K562 (cell line): ENCODE data around the gene SBDS.
"Not testable (repeated sequence)": the region's sequence is repeated elsewhere in the genome, so short reads cannot be mapped to it uniquely, and the experiment has no call there.

Experiments used
- CBX1 ChIP-seq: sonication (generic); IDR thresholded peaks from 2 replicates; pipeline ENCODE4 v1.6.1; 2016; ENCODE audit warnings: antibody characterized with exemption, low read depth, mild to moderate bottlenecking
- DIDO1 ChIP-seq: fragments of 450-650 bp; IDR thresholded peaks from 2 replicates; pipeline ENCODE4 v1.6.1; 2016; ENCODE audit warnings: low read depth, missing biosample characterization, missing genetic modification characterization
- KLF1 ChIP-seq: fragments of 450-650 bp; IDR thresholded peaks from 2 replicates; pipeline ENCODE4 v1.6.1; 2016; ENCODE audit warnings: missing genetic modification characterization, missing compliant biosample characterization
- NEUROD1 ChIP-seq: fragments of 150-350 bp; IDR thresholded peaks from 2 replicates; pipeline ENCODE4 v1.6.1; 2014; ENCODE audit warnings: borderline replicate concordance, low read length, low read depth; ENCODE audit not compliant: partially characterized antibody
- SMARCA4 ChIP-seq: fragments of 450-650 bp; IDR thresholded peaks from 2 replicates; pipeline ENCODE4 v1.6.1; 2016
- TEAD4 ChIP-seq, 2 experiments: sonication (generic) in 1 of 2; formaldehyde crosslinking in 1 of 2; IDR thresholded peaks; 2 replicates each; pipeline versions ENCODE4 v1.6.1 to v1.8.0; 2012 to 2022; ENCODE audit warnings: borderline replicate concordance in 1 of 2, inconsistent platforms in 1 of 2, low read length in 1 of 2, mild to moderate bottlenecking in 1 of 2, missing genetic modification reagents in 1 of 2
- TF ChIP-seq, protein P1 (sequence below): sonication (generic); formaldehyde crosslinking; IDR thresholded peaks from 2 replicates; pipeline ENCODE4 v1.5.0; 2020; ENCODE audit warnings: missing genetic modification reagents
- TF ChIP-seq, protein P2 (sequence below), 3 experiments: IDR thresholded peaks in 2 of 3; conservative IDR thresholded peaks in 1 of 3; 2 replicates each; pipeline ENCODE4 v1.5.1; 2011 to 2012; ENCODE audit warnings: low read length in 3 of 3, mild to moderate bottlenecking in 3 of 3, control low read depth in 2 of 3, improper control_type of control experiment in 1 of 3, inconsistent platforms in 1 of 3, low read depth in 1 of 3, mixed read lengths in 1 of 3, moderate library complexity in 1 of 3; ENCODE audit not compliant: insufficient read depth in 2 of 3

DNA sequence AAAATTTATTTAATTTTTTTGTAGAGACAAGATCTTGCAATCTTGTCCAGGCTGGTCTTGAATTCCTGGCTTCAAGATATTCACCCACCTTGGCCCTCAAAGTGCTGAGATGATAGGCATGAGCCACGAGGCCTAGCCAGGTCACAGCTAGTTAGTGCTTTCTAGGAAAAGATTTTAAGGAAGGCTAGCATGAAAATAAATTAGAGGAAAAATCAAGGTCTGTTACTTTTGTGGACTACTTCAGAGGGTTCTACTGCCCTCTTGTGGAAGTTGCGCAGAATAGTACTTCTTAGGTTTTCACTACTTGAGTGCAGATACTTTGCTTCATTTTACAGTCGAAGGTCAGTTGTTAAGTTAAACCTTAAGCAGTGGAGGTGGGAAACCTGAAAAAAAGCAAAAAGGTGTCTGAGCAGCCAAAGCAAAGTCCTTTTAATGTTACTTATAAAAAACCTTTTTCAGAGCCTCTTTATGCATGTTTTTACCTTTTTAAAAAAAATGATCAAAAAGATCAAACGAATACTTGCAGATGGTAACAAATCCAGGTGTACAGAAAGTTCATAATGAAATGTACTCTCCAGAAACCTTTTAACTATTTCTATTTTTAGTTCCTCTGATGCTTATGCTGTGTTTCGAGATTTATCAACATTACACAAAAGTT, 5.3 kb upstream of the SBDS start:
- not testable (repeated sequence) for TF ChIP-seq SMARCA4; KLF1 (tag); DIDO1 (tag); CBX1; TEAD4 (IDR thresholded peaks at IDR 0.05; ENCODE audit: low read length); TEAD4 (CRISPR knock-in tag; IDR thresholded peaks at IDR 0.05; ENCODE audit: borderline replicate concordance); NEUROD1
- TF ChIP-seq, protein P1, sequence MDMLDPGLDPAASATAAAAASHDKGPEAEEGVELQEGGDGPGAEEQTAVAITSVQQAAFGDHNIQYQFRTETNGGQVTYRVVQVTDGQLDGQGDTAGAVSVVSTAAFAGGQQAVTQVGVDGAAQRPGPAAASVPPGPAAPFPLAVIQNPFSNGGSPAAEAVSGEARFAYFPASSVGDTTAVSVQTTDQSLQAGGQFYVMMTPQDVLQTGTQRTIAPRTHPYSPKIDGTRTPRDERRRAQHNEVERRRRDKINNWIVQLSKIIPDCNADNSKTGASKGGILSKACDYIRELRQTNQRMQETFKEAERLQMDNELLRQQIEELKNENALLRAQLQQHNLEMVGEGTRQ (CRISPR knock-in tag): not testable (repeated sequence)
- TF ChIP-seq, protein P2, sequence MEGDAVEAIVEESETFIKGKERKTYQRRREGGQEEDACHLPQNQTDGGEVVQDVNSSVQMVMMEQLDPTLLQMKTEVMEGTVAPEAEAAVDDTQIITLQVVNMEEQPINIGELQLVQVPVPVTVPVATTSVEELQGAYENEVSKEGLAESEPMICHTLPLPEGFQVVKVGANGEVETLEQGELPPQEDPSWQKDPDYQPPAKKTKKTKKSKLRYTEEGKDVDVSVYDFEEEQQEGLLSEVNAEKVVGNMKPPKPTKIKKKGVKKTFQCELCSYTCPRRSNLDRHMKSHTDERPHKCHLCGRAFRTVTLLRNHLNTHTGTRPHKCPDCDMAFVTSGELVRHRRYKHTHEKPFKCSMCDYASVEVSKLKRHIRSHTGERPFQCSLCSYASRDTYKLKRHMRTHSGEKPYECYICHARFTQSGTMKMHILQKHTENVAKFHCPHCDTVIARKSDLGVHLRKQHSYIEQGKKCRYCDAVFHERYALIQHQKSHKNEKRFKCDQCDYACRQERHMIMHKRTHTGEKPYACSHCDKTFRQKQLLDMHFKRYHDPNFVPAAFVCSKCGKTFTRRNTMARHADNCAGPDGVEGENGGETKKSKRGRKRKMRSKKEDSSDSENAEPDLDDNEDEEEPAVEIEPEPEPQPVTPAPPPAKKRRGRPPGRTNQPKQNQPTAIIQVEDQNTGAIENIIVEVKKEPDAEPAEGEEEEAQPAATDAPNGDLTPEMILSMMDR (IDR thresholded peaks at IDR 0.05 in 2 of 3, conservative IDR thresholded peaks at IDR 0.05 in 1 of 3; ENCODE audit: insufficient read depth in 2 of 3, low read depth in 1 of 3, low read length in 3 of 3): peak in 1 of 3 experiments; percentile 12; a peak in 1 of 6 replicates
